ENCODE results near the gene PTPRM. TPM values are rescaled to one million over a fixed set of nuclear protein-coding genes. Genes with fewer than 3 reads are reported as not detected.

The PTPRM gene
- total RNA-seq, 1 donor from 2014 or later = 5.3 TPM

DNA sequence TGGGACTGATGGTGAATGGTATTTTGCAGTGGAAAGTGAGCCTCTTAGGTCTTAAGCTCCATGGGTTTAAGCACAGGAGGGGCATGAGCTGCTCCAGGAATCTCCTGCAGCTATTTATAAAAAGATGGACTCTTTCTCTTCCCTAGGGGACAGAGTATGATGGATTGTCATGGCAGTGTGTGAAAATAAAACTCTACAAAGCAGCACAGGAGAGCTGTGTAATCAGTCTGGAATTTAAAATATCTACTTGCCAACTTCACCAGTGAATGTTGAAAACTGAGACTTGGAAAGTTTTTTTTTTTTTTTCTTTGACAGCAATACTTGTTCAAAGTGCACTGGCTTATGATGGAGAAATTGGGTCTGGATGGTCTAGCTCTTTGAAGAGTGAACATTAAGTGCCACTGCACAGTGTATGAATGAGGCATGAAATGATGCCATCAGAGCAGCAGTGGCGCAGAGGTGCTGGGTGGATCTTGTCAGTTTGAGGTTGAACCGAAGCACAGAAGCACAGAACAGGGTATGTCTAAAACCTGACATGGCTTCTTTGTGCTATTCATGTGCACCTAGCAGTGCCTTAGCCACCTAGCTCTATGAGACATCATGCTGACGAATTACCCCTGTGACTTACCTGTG lies 245.4 kb downstream of the PTPRM start:
- ATAC-seq = no peak

GRCh38 chr18:7813131-7813530 lies 246.0 kb downstream of the PTPRM start:
- no peak for ATAC-seq

GRCh38 chr18:7814754-7815315 lies 247.7 kb downstream of the PTPRM start:
- ATAC-seq = no peak

DNA sequence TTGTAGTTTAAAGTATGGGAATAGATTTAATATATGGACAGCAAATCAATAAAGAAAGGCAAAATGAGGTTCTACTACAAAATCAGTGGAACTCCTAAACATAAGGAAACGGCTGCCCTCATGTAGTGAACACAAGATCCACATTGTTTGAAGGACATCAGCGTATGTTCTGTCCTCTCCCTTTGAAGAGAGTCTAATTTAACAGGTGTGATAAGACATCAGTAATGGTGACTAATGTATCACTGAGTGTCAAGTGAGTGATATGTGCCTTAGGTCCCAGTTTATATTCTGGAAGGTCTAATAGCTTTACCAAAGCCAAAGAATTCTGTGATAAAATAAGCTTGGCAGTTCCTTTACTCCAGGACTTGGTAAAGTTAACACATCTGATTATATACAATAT lies 248.7 kb downstream of the PTPRM start:
- ATAC-seq = no peak

DNA sequence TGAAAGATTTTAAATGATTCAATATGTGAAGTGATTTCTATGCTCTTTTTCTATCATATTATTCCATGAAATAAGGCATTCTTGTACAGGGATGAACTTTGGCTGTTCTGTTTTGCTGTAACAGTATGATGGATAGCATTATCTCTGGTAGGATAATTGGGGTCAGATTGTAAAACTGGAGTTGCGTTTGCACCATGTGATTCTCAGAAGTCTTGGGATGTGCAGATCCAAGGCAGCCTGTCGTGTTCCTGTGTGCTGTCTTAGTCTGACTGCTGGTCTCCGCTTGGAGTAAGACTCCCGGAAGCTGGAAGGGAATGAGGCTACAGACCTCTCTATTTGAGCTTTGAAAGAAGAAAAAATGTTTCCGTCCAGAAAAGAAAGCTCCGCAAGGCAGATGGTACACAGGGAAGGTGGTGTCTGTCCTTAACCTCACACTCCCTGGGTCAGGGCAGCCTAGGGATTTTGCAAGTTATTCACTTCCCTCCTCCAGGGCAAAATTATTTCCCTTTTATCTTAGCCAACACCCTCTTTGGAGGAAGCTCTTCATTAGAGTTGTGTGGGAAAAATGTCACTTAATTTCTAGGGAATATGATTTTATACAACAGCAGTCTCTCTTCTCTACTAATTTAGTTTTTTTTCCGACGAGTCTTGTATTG lies 250.6 kb downstream of the PTPRM start:
- ATAC-seq = no peak

DNA sequence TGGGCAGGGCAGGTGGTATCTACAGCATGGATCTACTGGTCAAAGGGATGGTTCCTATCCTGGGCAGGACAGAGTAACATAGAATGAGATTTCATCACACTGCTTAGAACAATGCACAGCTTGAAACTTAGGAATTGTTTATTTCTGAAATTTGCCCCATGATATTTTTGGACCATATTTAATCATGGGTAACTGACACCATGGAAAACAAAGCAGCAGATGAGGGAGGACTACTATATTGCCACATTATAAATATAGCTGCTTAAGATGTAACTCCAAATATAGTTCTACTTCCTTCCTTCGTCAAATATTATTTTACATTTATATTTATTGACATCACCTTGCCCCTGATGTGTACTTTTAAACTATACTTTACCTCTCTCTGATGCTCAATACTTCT lies 254.7 kb downstream of the PTPRM start:
- no peak for ATAC-seq

DNA sequence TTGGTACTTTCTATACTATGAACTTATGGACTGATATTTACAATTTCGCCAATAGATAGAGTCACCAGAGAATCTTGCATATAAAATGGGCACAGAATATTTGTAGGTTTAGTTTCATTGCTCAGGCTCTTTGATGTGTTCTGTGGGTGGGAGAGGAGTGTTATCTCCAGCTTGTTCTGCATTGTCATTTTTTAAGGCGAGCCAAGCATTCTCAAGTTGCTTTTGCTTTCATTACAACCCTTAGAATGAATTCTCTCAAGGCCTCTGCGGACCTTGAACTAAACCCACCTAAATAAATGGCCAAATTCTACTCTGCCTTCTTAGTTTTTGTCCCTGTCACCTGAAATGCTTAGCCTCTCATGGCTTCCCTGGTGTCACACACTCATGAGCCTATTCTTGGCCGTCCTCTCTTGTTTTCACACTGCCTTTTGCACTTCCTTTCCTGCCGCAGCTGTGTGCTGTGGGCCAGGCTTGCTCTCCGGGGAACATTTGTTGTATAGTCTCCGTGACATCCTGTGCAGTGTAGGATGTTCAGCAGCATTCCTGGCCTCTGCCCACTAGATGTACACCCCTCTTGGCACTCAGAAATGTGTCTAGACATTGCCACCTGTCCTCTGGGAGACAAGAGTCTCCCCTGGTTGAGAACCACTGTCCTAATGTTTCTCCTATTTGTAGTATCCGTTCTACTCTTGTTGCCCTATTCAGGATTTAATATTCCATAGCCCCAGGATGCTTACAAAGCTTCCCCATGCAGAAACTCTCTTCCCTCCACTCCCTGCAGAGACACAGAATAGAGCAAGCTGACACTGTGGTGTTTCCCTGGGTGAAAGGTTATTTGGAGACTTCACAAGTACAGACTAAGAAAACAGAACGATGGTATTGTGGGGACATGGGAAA lies 255.6 kb downstream of the PTPRM start:
- peak; percentile 18 for ATAC-seq

DNA sequence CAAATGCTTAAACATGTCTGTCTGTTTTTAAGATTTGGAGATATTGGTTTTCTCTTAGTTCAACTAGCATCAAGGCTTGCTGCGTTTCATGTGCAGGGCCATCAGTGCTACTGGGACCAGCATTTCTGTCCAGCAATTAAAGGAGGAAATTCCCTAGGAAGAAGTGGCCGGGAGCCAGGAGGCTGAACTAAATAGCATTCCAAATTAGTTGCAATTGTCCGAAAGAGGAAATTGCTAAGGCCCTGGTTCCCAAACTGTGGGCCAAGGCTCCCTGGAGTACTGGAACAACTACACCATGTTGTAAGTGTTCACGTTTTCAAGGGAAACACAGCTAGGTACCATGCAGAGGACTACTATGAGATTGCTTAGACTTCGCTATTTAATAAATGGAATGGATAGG lies 257.9 kb downstream of the PTPRM start:
- no peak for ATAC-seq

GRCh38 chr18:7830468-7830867 lies 263.4 kb downstream of the PTPRM start:
- no peak for ATAC-seq

DNA sequence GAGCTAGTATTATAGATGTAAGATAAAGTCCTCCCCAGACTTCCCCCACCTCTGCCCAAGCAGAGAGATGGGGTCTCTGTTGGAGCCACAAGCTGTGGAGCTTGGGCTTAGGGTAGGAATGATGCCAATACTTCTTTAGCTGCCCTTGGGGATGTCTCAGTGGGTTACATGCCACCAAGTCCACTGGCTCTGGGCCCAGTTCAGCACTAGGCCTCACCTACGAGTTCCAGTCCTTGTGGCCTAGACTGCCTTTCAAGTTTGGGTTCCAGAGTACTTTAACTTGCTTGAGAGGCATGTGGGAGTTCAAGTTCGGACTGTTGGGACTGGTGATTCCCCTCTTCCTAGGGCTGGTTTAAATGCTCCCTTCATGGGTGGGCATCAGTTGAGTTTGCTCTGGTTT lies 272.4 kb downstream of the PTPRM start:
- no peak for ATAC-seq

GRCh38 chr18:7840411-7840810 lies 273.3 kb downstream of the PTPRM start:
- ATAC-seq = no peak

GRCh38 chr18:7844017-7844416 lies 276.9 kb downstream of the PTPRM start:
- ATAC-seq = no peak

- ATAC-seq = no peak
Measured at GRCh38 chr18:7844418-7844817, 277.3 kb downstream of the PTPRM start.

DNA sequence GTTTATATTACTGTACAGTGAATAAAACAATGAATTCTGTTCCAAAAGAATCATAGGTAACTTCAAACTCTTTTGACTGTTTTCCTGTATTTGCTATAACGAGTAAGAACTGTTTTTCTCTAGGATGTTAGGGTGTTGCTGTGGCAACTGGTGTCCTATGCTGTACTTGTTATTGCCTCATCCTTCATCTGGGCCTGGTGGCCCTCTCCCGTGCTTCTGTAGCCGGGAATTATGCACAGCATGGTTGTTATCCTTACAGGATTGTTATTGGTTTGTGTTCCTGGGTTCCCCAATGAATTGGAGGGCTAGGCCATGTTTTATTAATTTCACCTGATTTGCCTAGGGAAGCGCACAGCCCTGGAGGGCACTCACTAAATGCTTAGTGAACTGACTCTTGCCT lies 279.2 kb downstream of the PTPRM start:
- ATAC-seq = no peak

DNA sequence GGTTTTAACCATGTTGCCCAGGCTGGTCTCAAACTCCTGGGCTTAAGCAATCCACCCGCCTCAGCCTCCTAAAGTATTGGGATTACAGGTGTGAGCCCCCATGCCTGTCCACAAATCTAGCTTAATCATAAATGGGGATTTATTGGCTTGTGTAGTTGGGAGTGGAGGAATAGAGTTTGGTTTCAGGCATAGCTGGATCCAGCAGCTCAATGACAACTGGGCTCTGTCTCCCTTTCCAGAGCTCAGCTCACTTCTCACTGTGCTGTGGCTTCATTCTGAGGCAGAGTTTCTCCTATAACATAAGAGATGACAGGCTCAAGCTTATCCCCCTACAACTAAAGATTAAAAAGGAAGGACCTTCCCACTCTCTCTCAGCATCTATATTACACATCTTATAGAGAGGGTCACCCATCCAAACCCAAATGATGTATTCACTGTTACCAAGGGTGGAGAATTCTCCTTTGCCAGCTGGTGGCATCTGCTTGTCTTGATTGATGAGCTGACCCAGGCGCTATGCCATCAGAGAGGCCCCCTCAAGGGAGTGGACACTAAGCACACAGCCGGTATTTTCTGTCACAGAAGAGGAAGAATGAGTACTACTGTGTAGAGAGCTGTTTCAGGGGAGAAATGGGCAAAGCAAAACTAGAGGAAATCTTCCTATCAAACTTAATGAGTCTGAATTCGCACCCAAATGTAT lies 280.4 kb downstream of the PTPRM start:
- no peak for ATAC-seq

GRCh38 chr18:7848054-7848412 lies 280.9 kb downstream of the PTPRM start:
- no peak for ATAC-seq

- ATAC-seq = no peak
Measured at GRCh38 chr18:7850446-7850845, 283.3 kb downstream of the PTPRM start.

GRCh38 chr18:7855028-7855427 lies 287.9 kb downstream of the PTPRM start:
- no peak for ATAC-seq

DNA sequence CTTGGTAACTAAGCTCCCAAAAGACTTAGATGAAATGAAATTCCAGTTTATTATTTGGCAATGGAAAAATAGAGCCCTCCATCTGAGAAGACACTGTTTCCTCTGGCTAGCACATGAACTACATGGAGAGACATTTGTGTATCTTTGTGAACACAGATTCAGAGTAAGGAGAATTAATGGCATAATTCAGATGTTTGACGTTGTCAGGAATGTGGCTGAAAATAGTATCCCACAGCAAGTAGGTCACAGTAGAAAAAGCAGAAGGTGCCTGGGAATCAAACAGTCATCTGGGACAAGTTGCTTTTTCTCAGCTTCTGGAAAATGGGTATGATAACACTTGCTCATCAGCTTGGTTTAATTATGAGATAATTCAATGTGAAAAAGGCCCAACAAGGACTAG lies 288.6 kb downstream of the PTPRM start:
- ATAC-seq = no peak

- ATAC-seq = no peak
Measured at GRCh38 chr18:7856116-7856515, 289.0 kb downstream of the PTPRM start.

GRCh38 chr18:7856733-7857132 lies 289.6 kb downstream of the PTPRM start:
- ATAC-seq = no peak

DNA sequence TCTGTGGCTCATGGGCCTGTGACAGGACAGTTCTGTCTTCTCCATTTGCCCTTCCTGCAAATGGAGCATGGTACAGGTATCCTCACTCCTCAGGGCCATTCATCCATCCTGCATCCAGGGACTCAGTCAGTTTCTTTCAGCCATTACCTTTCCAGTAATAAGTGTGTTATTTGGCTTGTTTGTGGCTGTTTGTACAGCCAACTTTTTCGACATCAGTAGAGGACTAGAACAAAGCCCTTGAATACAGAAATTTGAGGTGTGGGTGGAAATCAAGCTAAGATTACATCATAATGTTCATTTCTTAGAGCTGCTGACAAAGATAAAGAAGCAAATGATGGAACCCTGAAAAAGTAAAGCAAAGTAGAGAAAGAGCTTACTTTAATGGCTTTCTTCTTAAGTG lies 290.4 kb downstream of the PTPRM start:
- ATAC-seq = no peak

DNA sequence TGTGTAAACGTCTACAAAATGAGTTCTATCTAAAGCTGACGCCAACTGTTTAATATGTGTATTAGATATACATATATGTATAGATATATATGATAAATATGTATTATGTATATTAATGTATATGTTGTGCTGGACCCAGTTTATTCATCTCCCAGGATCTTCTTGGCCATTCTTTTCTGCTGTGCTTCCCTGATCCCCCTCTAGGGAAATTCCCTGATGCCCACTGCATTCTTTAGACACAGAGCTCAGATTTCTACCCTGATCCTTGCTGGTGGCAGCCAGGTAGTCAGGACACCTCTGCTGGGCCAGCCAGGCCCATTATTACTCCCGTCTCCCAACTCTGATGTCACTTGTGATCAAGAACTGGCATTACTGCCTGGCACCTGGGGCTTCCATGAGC lies 292.0 kb downstream of the PTPRM start:
- no peak for ATAC-seq

All from esophagus mucosa (tissue), 1 donor.